Measurements from ENCODE around the gene NEIL3. TPM values are rescaled to one million over a fixed set of nuclear protein-coding genes. Genes with fewer than 3 reads are reported as not detected.

The NEIL3 gene
- total and polyA plus RNA-seq, 2 donors (not counting 1 experiment from before 2014, with no cell fraction given) = 0.15 TPM; not detected in 1

- Mint-ChIP-seq H3K27ac (no peak overlapping the region), H3K27me3 (no peaks in the 10 kb centered on the region), H3K4me1 (no peaks in the 10 kb centered on the region), H3K9me3 (ENCODE audit: insufficient read depth) (no peaks in the 10 kb centered on the region), H3K4me3 (no peak overlapping the region)
- Histone ChIP-seq H4K20me1 (ENCODE audit: control insufficient read depth, insufficient read depth, low read length, poor library complexity, severe bottlenecking) (no peaks in the 10 kb centered on the region), H3K79me2 (ENCODE audit: control insufficient read depth, insufficient read depth, low read length) (no peaks in the 10 kb centered on the region), H3K36me3 (replicated peaks in 1 of 2; ENCODE audit: control extremely low read depth in 1 of 2, control insufficient read depth in 1 of 2, extremely low read depth in 1 of 2, insufficient read depth in 2 of 2, low read length in 1 of 2) (no peaks in the 10 kb centered on the region), H3K4me2 (replicated peaks; ENCODE audit: low read depth, low read length, poor library complexity, severe bottlenecking) (no peak overlapping the region), H3K4me1 (ENCODE audit: control insufficient read depth in 2 of 2, insufficient read depth in 2 of 2, low read length in 2 of 2) (no peaks in the 10 kb centered on the region), H3K4me3 (ENCODE audit: control extremely low read depth in 1 of 5, extremely low read depth in 1 of 5, insufficient read depth in 1 of 5, low read depth in 2 of 5, low read length in 4 of 5) (no peak overlapping the region), H3K27ac (ENCODE audit: low read length in 2 of 2) (no peak overlapping the region), H3K9ac (ENCODE audit: low read length) (no peak overlapping the region), H3K27me3 (replicated peaks in 1 of 4; ENCODE audit: control extremely low read depth in 1 of 4, control insufficient read depth in 3 of 4, insufficient read depth in 4 of 4, low read length in 3 of 4) (no peaks in the 10 kb centered on the region), H3K9me3 (ENCODE audit: control extremely low read depth in 1 of 3, control insufficient read depth in 2 of 3, insufficient read depth in 1 of 3, low read length in 2 of 3) (no peaks in the 10 kb centered on the region), H2AFZ (ENCODE audit: insufficient read depth, low read depth, low read length, poor library complexity, severe bottlenecking) (no peak overlapping the region)
- TF ChIP-seq EZH2 (IDR thresholded peaks at IDR 0.05; ENCODE audit: borderline replicate concordance, insufficient read depth, low read depth, low read length, poor library complexity, severe bottlenecking) (no peak), CTCF (IDR thresholded peaks at IDR 0.05) (no peak)
- ChIA-PET POLR2A (no interaction called here), CTCF (interaction anchor here (0.9 kb wide), 1 partner anchor 11 kb away, joined by 4 read pairs; no protein-coding TSS in a partner anchor)
- ATAC-seq (ENCODE audit: low read depth) (no peak), DNase-seq (no peak)
- WGBS (ENCODE audit: insufficient coverage) = 88% methylated on average over 1 of the region's 5 CpGs
- intact Hi-C loops (cut with micrococcal nuclease) = no loop called here
These were observed 42.1 kb downstream of the NEIL3 start for GRCh38 chr4:177351622-177352244.

DNA sequence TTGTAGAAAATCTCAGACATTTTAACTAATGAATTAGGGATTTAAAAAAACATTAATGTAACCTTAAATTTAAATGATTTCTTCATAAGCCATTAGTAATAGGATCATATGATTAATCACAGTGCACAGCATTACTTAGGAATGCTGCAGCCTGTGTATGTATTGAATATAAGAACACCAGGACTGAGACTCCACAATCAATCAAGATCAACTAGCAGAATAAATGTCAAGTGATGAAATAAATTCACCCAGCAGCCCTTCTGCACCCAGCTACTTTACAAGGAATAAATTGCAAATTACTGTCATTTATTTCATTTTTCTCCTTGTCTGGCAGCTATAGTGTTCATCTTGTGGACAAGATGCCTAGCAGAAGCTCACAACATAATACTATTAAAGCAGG lies 46.5 kb downstream of the NEIL3 start:
- no peak for DNase-seq
- H3K4me2 ChIP-seq (replicated peaks; ENCODE audit: low read depth, low read length, poor library complexity, severe bottlenecking) = no peak overlapping the region
- H3K4me3 Mint-ChIP-seq = no peak overlapping the region
- no peaks in the 10 kb centered on the region for H3K4me1 ChIP-seq (ENCODE audit: control insufficient read depth in 2 of 2, insufficient read depth in 2 of 2, low read length in 2 of 2)
- no peaks in the 10 kb centered on the region for H3K9me3 Mint-ChIP-seq (ENCODE audit: insufficient read depth)
- H3K36me3 ChIP-seq (replicated peaks in 1 of 2; ENCODE audit: control extremely low read depth in 1 of 2, control insufficient read depth in 1 of 2, extremely low read depth in 1 of 2, insufficient read depth in 2 of 2, low read length in 1 of 2) = no peaks in the 10 kb centered on the region
- no peaks in the 10 kb centered on the region for H4K20me1 ChIP-seq (ENCODE audit: control insufficient read depth, insufficient read depth, low read length, poor library complexity, severe bottlenecking)
- ATAC-seq (ENCODE audit: low read depth) = no peak
- H3K27me3 Mint-ChIP-seq = no peaks in the 10 kb centered on the region
- no peak overlapping the region for H3K27ac ChIP-seq (ENCODE audit: low read length in 2 of 2)
- no peaks in the 10 kb centered on the region for H3K27me3 ChIP-seq (replicated peaks in 1 of 4; ENCODE audit: control extremely low read depth in 1 of 4, control insufficient read depth in 3 of 4, insufficient read depth in 4 of 4, low read length in 3 of 4)
- no peaks in the 10 kb centered on the region for H3K4me1 Mint-ChIP-seq
- intact Hi-C loops (cut with micrococcal nuclease) = no loop called here
- H2AFZ ChIP-seq (ENCODE audit: insufficient read depth, low read depth, low read length, poor library complexity, severe bottlenecking) = no peak overlapping the region
- no peak overlapping the region for H3K9ac ChIP-seq (ENCODE audit: low read length)
- H3K79me2 ChIP-seq (ENCODE audit: control insufficient read depth, insufficient read depth, low read length) = no peaks in the 10 kb centered on the region
- TF ChIP-seq CTCF (IDR thresholded peaks at IDR 0.05) (no peak), EZH2 (IDR thresholded peaks at IDR 0.05; ENCODE audit: borderline replicate concordance, insufficient read depth, low read depth, low read length, poor library complexity, severe bottlenecking) (no peak)
- CTCF ChIA-PET = interaction anchor here (1.2 kb wide), 1 partner anchor 17 kb away, joined by 4 read pairs; no protein-coding TSS in a partner anchor
- POLR2A ChIA-PET = no interaction called here
- no peak overlapping the region for H3K4me3 ChIP-seq (ENCODE audit: control extremely low read depth in 1 of 5, extremely low read depth in 1 of 5, insufficient read depth in 1 of 5, low read depth in 2 of 5, low read length in 4 of 5)
- no peaks in the 10 kb centered on the region for H3K9me3 ChIP-seq (ENCODE audit: control extremely low read depth in 1 of 3, control insufficient read depth in 2 of 3, insufficient read depth in 1 of 3, low read length in 2 of 3)
- no peak overlapping the region for H3K27ac Mint-ChIP-seq
